Hematopoietic multipotent progenitor cell treated with erythropoietin and hydrocortisone succinate and interleukin-3 and kit ligand, for 15 days (in vitro differentiated cells): ENCODE results near the gene ULBP2.
"Not testable (repeated sequence)": the region's sequence is repeated elsewhere in the genome, so short reads cannot be mapped to it uniquely, and the experiment has no call there.

ENCODE experiments used
- DNase-seq: peaks from one replicate; pipeline ENCODE4 v3.0.0-alpha.2; 2015; ENCODE audit warnings: low spot score

ULBP2 gene

GRCh38 chr6:149951626-149952025 is 9.8 kb downstream of the ULBP2 start:
- no peak for DNase-seq

- DNase-seq: not testable (repeated sequence)
Observed at GRCh38 chr6:149953390-149953789, 11.6 kb downstream of the ULBP2 start.

GRCh38 chr6:149953934-149954327 is 12.1 kb downstream of the ULBP2 start:
- DNase-seq: not testable (repeated sequence)

- not testable (repeated sequence) for DNase-seq
Observed at GRCh38 chr6:149954328-149954983, 12.6 kb downstream of the ULBP2 start.

GRCh38 chr6:149954984-149955653 is 13.3 kb downstream of the ULBP2 start:
- not testable (repeated sequence) for DNase-seq

- not testable (repeated sequence) for DNase-seq
Observed at GRCh38 chr6:149955654-149956317, 14.0 kb downstream of the ULBP2 start.

- not testable (repeated sequence) for DNase-seq
Observed at GRCh38 chr6:149958124-149958523, 16.3 kb downstream of the ULBP2 start.

- DNase-seq: not testable (repeated sequence)
Observed at GRCh38 chr6:149959806-149960205, 18.0 kb downstream of the ULBP2 start.

GRCh38 chr6:149960488-149960887 is 18.7 kb downstream of the ULBP2 start:
- no peak for DNase-seq

- peak; percentile 30 for DNase-seq
Observed at GRCh38 chr6:149961728-149962425, 20.1 kb downstream of the ULBP2 start.

GRCh38 chr6:149962461-149963211 is 20.8 kb downstream of the ULBP2 start:
- no peak for DNase-seq

GRCh38 chr6:149963212-149963461 is 21.3 kb downstream of the ULBP2 start:
- no peak for DNase-seq

GRCh38 chr6:149963462-149964307 is 21.9 kb downstream of the ULBP2 start, which contains the start of gene ULBP1:
Gene ULBP1 (plus strand): TSS chr6:149963943. CDS start chr6:149964050, 107 bp downstream.
- peak; percentile 91 for DNase-seq

GRCh38 chr6:149964308-149965193 is 22.7 kb downstream of the ULBP2 start:
- DNase-seq: peak; percentile 15

GRCh38 chr6:149965194-149966020 is 23.6 kb downstream of the ULBP2 start:
- DNase-seq: no peak

GRCh38 chr6:149966319-149966718 is 24.5 kb downstream of the ULBP2 start:
- DNase-seq: not testable (repeated sequence)

GRCh38 chr6:149967591-149967990 is 25.8 kb downstream of the ULBP2 start:
- DNase-seq: no peak

- DNase-seq: not testable (repeated sequence)
Observed at GRCh38 chr6:149967999-149968398, 26.2 kb downstream of the ULBP2 start.

- not testable (repeated sequence) for DNase-seq
Observed at GRCh38 chr6:149968909-149969308, 27.1 kb downstream of the ULBP2 start.
